Trophoblast cell (in vitro differentiated cells and primary cell): ENCODE data around the gene CD40.
"Not testable (repeated sequence)": the region's sequence is repeated elsewhere in the genome, so short reads cannot be mapped to it uniquely, and the experiment has no call there.

Experiments used
- DNase-seq, 2 donors: peaks; one replicate each; pipeline ENCODE4 v3.0.0-alpha.2; 2016
- H2AFZ ChIP-seq: 2 replicates; pipeline ENCODE4 v1.6.1; 2013; ENCODE audit warnings: low read length, moderate library complexity, mild to moderate bottlenecking; ENCODE audit not compliant: insufficient read depth, poor library complexity
- H2AK5ac ChIP-seq: 2 replicates; pipeline ENCODE4 v1.6.1; 2013; ENCODE audit warnings: mild to moderate bottlenecking, low read length
- H2BK120ac ChIP-seq: 2 replicates; pipeline ENCODE4 v1.6.1; 2013; ENCODE audit warnings: low read length, mild to moderate bottlenecking, moderate library complexity; ENCODE audit not compliant: insufficient read depth, poor library complexity
- H2BK12ac ChIP-seq: 2 replicates; pipeline ENCODE4 v1.6.1; 2013; ENCODE audit warnings: mild to moderate bottlenecking, low read length, moderate library complexity
- H2BK5ac ChIP-seq: 2 replicates; pipeline ENCODE4 v1.6.1; 2013; ENCODE audit warnings: low read length, low read depth, moderate library complexity, mild to moderate bottlenecking; ENCODE audit not compliant: poor library complexity
- H3K14ac ChIP-seq: 2 replicates; pipeline ENCODE4 v1.6.1; 2013; ENCODE audit warnings: mild to moderate bottlenecking, low read length
- H3K18ac ChIP-seq: 2 replicates; pipeline ENCODE4 v1.6.1; 2013; ENCODE audit warnings: mild to moderate bottlenecking, low read length
- H3K23ac ChIP-seq: 2 replicates; pipeline ENCODE4 v1.6.1; 2013; ENCODE audit warnings: low read length
- H3K27ac ChIP-seq: 2 replicates; pipeline ENCODE4 v1.5.1; 2013; ENCODE audit warnings: low read depth, mild to moderate bottlenecking, inconsistent platforms, low read length, moderate library complexity
- H3K27me3 ChIP-seq: 2 replicates; pipeline ENCODE4 v1.6.1; 2013; ENCODE audit warnings: inconsistent platforms, mild to moderate bottlenecking, low read length, moderate library complexity; ENCODE audit not compliant: insufficient read depth
- H3K36me3 ChIP-seq, 2 experiments: 1 replicate in 1 of 2; 2 replicates in 1 of 2; pipeline ENCODE4 v1.6.1; 2013; ENCODE audit warnings: low read length in 2 of 2, mild to moderate bottlenecking in 2 of 2, moderate library complexity in 1 of 2; ENCODE audit not compliant: insufficient read depth in 2 of 2, control insufficient read depth in 1 of 2
- H3K4ac ChIP-seq: 2 replicates; pipeline ENCODE4 v1.6.1; 2013; ENCODE audit warnings: low read depth, mild to moderate bottlenecking, low read length, moderate library complexity
- H3K4me1 ChIP-seq, 2 experiments: 1 replicate in 1 of 2; 2 replicates in 1 of 2; pipeline ENCODE4 v1.6.1; 2013; ENCODE audit warnings: low read length in 2 of 2, mild to moderate bottlenecking in 2 of 2, moderate library complexity in 1 of 2; ENCODE audit not compliant: insufficient read depth in 2 of 2, control insufficient read depth in 1 of 2
- H3K4me2 ChIP-seq: 2 replicates; pipeline ENCODE4 v1.6.1; 2013; ENCODE audit warnings: inconsistent platforms, mild to moderate bottlenecking, low read length, moderate library complexity
- H3K4me3 ChIP-seq: 2 replicates; pipeline ENCODE4 v1.5.1; 2013; ENCODE audit warnings: mild to moderate bottlenecking, low read depth, low read length, inconsistent platforms
- H3K79me1 ChIP-seq: one replicate; pipeline ENCODE4 v1.6.1; 2013; ENCODE audit warnings: low read length
- H3K79me2 ChIP-seq: 2 replicates; pipeline ENCODE4 v1.6.1; 2013; ENCODE audit warnings: low read length, mild to moderate bottlenecking; ENCODE audit not compliant: control insufficient read depth, insufficient read depth, poor library complexity
- H3K9ac ChIP-seq: 2 replicates; pipeline ENCODE4 v1.6.1; 2013; ENCODE audit warnings: mild to moderate bottlenecking, low read length
- H3K9me3 ChIP-seq: 2 replicates; pipeline ENCODE4 v1.6.1; 2013; ENCODE audit warnings: low read depth, mild to moderate bottlenecking, control low read depth, inconsistent platforms, low read length; ENCODE audit not compliant: insufficient read depth
- H4K12ac ChIP-seq: 2 replicates; pipeline ENCODE4 v1.6.1; 2013; ENCODE audit warnings: low read depth, mild to moderate bottlenecking, low read length, moderate library complexity
- H4K8ac ChIP-seq: 2 replicates; pipeline ENCODE4 v1.6.1; 2013; ENCODE audit warnings: low read depth, mild to moderate bottlenecking, low read length, moderate library complexity
- H4K91ac ChIP-seq: one replicate; pipeline ENCODE4 v1.6.1; 2013; ENCODE audit warnings: low read depth, mild to moderate bottlenecking, low read length, moderate library complexity
- WGBS: extraction: QIAGEN DNeasy Blood & Tissue Kit; methylation state at CpG from one replicate; pipeline ENCODE4 v1.1.7; 2013; ENCODE audit warnings: missing lambda C conversion rate; ENCODE audit not compliant: insufficient read length, insufficient coverage; ENCODE audit errors: extremely low coverage; 5-methylcytosine and 5-hydroxymethylcytosine counted together

Gene CD40

DNA sequence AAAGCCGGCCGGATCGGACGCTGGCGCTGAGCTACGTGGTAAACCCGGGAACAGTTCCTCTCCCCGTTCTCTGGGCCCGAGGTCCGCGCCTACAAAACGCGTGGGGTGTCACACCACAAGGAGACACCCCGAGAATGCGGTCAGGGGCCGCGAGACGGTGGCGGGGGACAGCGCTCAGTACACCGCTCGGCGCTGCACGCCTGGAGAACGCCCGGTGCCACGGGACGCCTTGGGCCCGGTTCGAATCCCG, 29.0 kb upstream of the CD40 start:
- peak overlapping the region; percentile 46 for H2AFZ ChIP-seq
- peak overlapping the region; percentile 87 for H3K27ac ChIP-seq
- peak overlapping the region; percentile 85 for H3K9ac ChIP-seq
- peak overlapping the region; percentile 89 for H4K91ac ChIP-seq
- no peaks in the 10 kb centered on the region for H3K36me3 ChIP-seq
- peak overlapping the region; percentile 81 for H3K4me3 ChIP-seq
- no peak overlapping the region for H2BK12ac ChIP-seq
- peak overlapping the region; percentile 85 for H2AK5ac ChIP-seq
- no peaks in the 10 kb centered on the region for H3K27me3 ChIP-seq
- peak overlapping the region; percentile 76 for H2BK5ac ChIP-seq
- H3K4ac ChIP-seq: peak overlapping the region; percentile 94
- peak in 1 of 2 donors; percentile 48 for DNase-seq
- no peak overlapping the region for H3K23ac ChIP-seq
- peaks cover 7% of the 10 kb centered on the region for H3K79me1 ChIP-seq
- H3K79me2 ChIP-seq: peaks cover 14% of the 10 kb centered on the region
- H3K18ac ChIP-seq: peak overlapping the region; percentile 66
- H4K8ac ChIP-seq: peak overlapping the region; percentile 93
- H3K4me2 ChIP-seq: peak overlapping the region; percentile 92
- no peaks in the 10 kb centered on the region for H3K9me3 ChIP-seq
- peak overlapping the region; percentile 69 for H3K14ac ChIP-seq
- no CpG with 5 or more reads among the region's 31 CpGs for WGBS
- H3K4me1 ChIP-seq: no peaks in the 10 kb centered on the region
- H4K12ac ChIP-seq: peak overlapping the region; percentile 69
- H2BK120ac ChIP-seq: peak overlapping the region; percentile 73

DNA sequence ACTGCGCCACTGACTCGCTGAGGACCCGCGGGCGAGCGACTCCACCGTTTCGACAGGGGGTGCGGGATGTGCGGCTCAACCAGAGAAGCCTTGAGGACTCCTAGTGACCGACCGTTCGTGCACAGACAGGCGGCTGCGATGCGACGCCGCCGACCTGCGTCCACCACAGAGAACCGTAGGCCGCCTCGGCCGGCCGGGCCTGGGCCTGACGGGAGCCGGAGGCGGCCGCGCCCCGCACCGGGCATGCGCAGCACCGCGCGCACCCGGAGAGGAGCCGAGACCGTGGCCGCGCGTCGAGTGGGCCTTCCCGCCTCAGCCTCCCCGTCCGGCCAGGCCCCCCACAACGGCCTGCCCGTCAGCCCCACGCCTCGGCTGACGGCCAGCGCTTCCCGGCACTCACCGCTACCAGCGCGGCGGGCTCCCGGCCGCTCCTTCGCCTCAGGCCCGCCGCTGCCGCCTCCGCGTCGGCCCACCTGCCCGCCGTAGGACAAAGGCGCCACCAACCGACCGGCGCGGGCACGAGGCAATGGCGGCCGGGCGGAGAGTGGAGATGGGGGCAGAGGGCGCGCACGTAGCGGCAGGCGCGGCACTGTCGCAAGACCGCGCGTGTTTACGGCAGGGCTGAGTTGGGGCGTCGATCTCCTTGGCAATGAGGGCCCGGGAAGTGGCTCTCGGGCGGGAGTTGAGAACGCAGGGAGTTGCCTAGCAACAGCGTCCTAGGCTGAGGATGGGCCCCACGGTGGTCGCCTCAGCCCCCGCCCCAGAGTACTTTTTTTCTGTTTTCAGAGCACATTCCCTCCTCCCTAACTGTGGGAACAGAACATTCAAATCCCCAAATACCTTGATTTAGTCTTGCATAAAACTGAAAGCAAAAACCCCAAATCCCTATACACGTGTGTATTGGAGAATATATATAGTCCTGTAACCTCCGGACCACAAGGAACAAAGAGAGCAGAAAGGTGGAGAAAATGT, 28.4 kb upstream of the CD40 start, which contains the start of gene NCOA5:
NCOA5 (minus strand) TSS at position 546 of the 972 bp plus-strand sequence. CDS start 10,538 bp downstream, outside the sequence.
- H2BK12ac ChIP-seq: no peak within 1 kb of the TSS
- H3K18ac ChIP-seq: peak within 1 kb of the TSS; percentile 66
- H2BK5ac ChIP-seq: peak within 1 kb of the TSS; percentile 76
- H4K8ac ChIP-seq: peak within 1 kb of the TSS; percentile 93
- H3K9ac ChIP-seq: peak within 1 kb of the TSS; percentile 85
- H3K4me2 ChIP-seq: peak within 1 kb of the TSS; percentile 92
- WGBS: no CpG with 5 or more reads among the region's 100 CpGs
- H3K4me3 ChIP-seq: peak within 1 kb of the TSS; percentile 81
- H2BK120ac ChIP-seq: peak within 1 kb of the TSS; percentile 75
- H4K12ac ChIP-seq: peak within 1 kb of the TSS; percentile 69
- H4K91ac ChIP-seq: peak within 1 kb of the TSS; percentile 89
- no peaks in the 10 kb centered on the region for H3K4me1 ChIP-seq
- no peaks in the 10 kb centered on the region for H3K9me3 ChIP-seq
- H3K23ac ChIP-seq: no peak within 1 kb of the TSS
- H3K27me3 ChIP-seq: no peaks in the 10 kb centered on the region
- H3K4ac ChIP-seq: peak within 1 kb of the TSS; percentile 94
- peak within 1 kb of the TSS; percentile 69 for H3K14ac ChIP-seq
- H3K36me3 ChIP-seq: no peaks in the 10 kb centered on the region
- peak; percentile 94 to 96 for DNase-seq
- H2AFZ ChIP-seq: peak within 1 kb of the TSS; percentile 46
- peaks cover 7% of the 10 kb centered on the region for H3K79me1 ChIP-seq
- H3K79me2 ChIP-seq: peaks cover 14% of the 10 kb centered on the region
- H3K27ac ChIP-seq: peak within 1 kb of the TSS; percentile 87
- H2AK5ac ChIP-seq: peak within 1 kb of the TSS; percentile 85

DNA sequence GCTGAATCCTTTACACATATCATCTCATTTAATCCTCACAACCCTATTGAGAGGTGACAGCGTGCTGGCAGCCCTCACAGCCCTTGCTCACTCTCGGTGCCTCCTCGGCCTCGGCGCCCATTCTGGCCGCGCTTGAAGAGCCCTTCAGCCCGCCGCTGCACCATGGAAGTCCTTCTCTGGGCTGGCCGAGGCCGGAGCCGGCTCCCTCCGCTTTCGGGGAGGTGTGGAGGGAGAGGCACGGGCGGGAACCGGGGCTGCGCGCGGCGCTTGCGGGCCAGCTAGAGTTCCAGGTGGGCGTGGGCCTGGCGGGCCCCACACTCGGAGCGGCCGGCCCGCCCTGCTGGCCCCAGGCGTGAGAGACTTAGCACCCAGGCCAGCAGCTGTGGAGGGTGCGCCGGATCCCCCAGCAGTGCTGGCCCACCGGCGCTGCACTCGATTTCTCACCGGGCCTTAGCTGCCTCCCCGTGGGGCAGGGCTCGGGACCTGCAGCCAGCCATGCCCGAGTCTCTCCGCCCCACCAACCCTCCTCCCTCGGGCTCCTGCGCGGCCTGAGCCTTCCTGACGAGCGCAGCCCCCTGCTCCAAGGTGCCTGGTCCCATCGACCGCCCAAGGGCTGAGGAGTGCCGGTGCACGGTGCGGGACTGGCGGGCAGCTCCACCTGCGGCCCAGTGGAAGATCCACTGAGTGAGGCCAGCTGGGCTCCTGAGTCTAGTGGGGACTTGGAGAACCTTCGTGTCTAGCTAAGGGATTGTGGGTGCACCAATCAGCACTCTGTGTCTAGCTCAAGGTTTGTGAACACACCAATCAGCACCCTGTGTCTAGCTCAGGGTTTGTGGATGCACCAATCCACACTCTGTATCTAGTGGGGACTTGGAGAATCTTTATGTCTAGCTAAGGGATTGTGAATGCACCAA, 26.2 kb upstream of the CD40 start:
- not testable (repeated sequence) for H4K12ac ChIP-seq, H2AK5ac ChIP-seq, H2BK12ac ChIP-seq, H3K27ac ChIP-seq, H3K23ac ChIP-seq, H3K4me2 ChIP-seq, H2BK120ac ChIP-seq, H3K4me3 ChIP-seq, H3K9me3 ChIP-seq, H3K4ac ChIP-seq, H3K14ac ChIP-seq, H2BK5ac ChIP-seq, H3K4me1 ChIP-seq, H4K8ac ChIP-seq, H3K9ac ChIP-seq, H4K91ac ChIP-seq, H3K27me3 ChIP-seq, H3K18ac ChIP-seq, DNase-seq, H2AFZ ChIP-seq, H3K79me1 ChIP-seq, H3K36me3 ChIP-seq
- peaks cover 11% of the 10 kb centered on the region for H3K79me2 ChIP-seq
- WGBS: no CpG with 5 or more reads among the region's 52 CpGs

DNA sequence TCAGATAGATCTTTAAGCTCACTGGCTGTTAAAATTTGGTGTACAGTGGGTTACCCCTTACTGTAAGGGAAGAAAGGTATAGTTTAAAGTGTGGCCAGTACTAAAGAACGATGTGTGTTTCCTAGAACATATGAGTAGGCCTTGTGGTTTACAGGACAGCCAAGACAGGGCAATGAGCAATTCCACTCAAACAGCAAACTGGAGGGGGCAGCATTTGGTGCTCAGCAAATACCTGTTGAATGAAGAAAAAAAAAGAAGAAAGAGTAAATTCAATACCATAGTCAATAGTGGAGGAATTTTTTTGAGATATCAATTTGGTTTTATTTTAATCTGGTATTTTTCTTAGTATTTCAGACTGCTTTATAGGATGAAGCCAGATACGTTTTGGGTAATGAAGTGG, 24.6 kb upstream of the CD40 start:
- no peak overlapping the region for H3K23ac ChIP-seq
- no peaks in the 10 kb centered on the region for H3K36me3 ChIP-seq
- no peak overlapping the region for H2BK12ac ChIP-seq
- H4K12ac ChIP-seq: no peak overlapping the region
- no peak overlapping the region for H3K9ac ChIP-seq
- no peaks in the 10 kb centered on the region for H3K9me3 ChIP-seq
- H2BK5ac ChIP-seq: no peak overlapping the region
- H3K27me3 ChIP-seq: no peaks in the 10 kb centered on the region
- no peak overlapping the region for H2BK120ac ChIP-seq
- WGBS: no CpG with 5 or more reads among the region's 2 CpGs
- H4K91ac ChIP-seq: no peak overlapping the region
- no peak overlapping the region for H3K4me3 ChIP-seq
- peaks cover 8% of the 10 kb centered on the region for H3K79me2 ChIP-seq
- H3K4me1 ChIP-seq: no peaks in the 10 kb centered on the region
- no peak overlapping the region for H3K4me2 ChIP-seq
- H3K18ac ChIP-seq: no peak overlapping the region
- no peak overlapping the region for H3K27ac ChIP-seq
- H3K79me1 ChIP-seq: peaks cover 7% of the 10 kb centered on the region
- H4K8ac ChIP-seq: no peak overlapping the region
- no peak overlapping the region for H3K4ac ChIP-seq
- no peak overlapping the region for H3K14ac ChIP-seq
- no peak overlapping the region for H2AK5ac ChIP-seq
- no peak overlapping the region for H2AFZ ChIP-seq
- no peak for DNase-seq
